Right cardiac atrium (tissue), 5 donors: ENCODE measurements around the gene ZNF343. TPM values are rescaled to one million over a fixed set of nuclear protein-coding genes. Genes with fewer than 3 reads are reported as not detected.
A peak's percentile ranks its signal among the peaks of the same experiment; 100 is the strongest.

Experiments used
- ATAC-seq, 2 donors: fragments of 200-7000 bp; cut with Tn5 transposase; one replicate each; pipeline versions ENCODE4 v1.8.0 to v1.9.1; 2020; ENCODE audit warnings: moderate library complexity in 2 of 2, mild to moderate bottlenecking in 1 of 2
- DNase-seq, 3 donors: peaks; one replicate each; pipeline ENCODE4 v3.0.0-alpha.2; 2020
- H3K27ac ChIP-seq: one replicate; pipeline ENCODE4 v1.5.1; 2013; ENCODE audit warnings: mild to moderate bottlenecking, low read length, control low read depth, moderate library complexity
- H3K27me3 ChIP-seq: one replicate; pipeline ENCODE4 v1.6.1; 2013; ENCODE audit not compliant: control insufficient read depth, insufficient read depth
- H3K4me1 ChIP-seq: one replicate; pipeline ENCODE4 v1.6.1; 2013; ENCODE audit warnings: low read length; ENCODE audit not compliant: control insufficient read depth, insufficient read depth
- H3K4me3 ChIP-seq: one replicate; pipeline ENCODE4 v1.5.1; 2013; ENCODE audit warnings: low read length, control low read depth
- H3K9me3 ChIP-seq: one replicate; pipeline ENCODE4 v1.6.1; 2013; ENCODE audit warnings: low read length; ENCODE audit not compliant: control insufficient read depth
- WGBS: extraction: QIAGEN DNeasy Blood & Tissue Kit; methylation state at CpG from one replicate; pipeline ENCODE4 v1.1.7; 2013; 5-methylcytosine and 5-hydroxymethylcytosine counted together
- intact Hi-C, 4 donors: fragments of 100-400 bp; cut with DNase I; formaldehyde crosslinking; loops; one replicate each; pipeline versions ENCODE4 v1.11.0 to v1.14.0; 2022 to 2023
- polyA plus RNA-seq: library from polyadenylated mRNA; stranded (reverse); fragments of 200-250 nt; gene quantifications from one replicate; pipeline ENCODE4 v1.2.3, GENCODE V29; 2013
- total RNA-seq, 4 donors: library from RNA; stranded (reverse); fragmentation: NEBNext Ultra II Directional; extraction: Animal tissue kit (Norgen Biotek cat#: 25700); gene quantifications; one replicate each; pipeline ENCODE4 v1.2.1, GENCODE V29; 2021
- donor health status: healthy with polysubstance abuse.
- donor health status: DM: no; HTN: yes; CAD: no.
- donor health status: DM: no; HTN: no; CAD: no.
- donor health status: DM: no; HTN: yes; CAD: no; lungs with severe emphysema.
- donor health status: DM: yes; HTN: yes; CAD: no.

The ZNF343 gene
- total and polyA plus RNA-seq, 5 donors: 4.1 to 9.1 (median 7.3) TPM

DNA sequence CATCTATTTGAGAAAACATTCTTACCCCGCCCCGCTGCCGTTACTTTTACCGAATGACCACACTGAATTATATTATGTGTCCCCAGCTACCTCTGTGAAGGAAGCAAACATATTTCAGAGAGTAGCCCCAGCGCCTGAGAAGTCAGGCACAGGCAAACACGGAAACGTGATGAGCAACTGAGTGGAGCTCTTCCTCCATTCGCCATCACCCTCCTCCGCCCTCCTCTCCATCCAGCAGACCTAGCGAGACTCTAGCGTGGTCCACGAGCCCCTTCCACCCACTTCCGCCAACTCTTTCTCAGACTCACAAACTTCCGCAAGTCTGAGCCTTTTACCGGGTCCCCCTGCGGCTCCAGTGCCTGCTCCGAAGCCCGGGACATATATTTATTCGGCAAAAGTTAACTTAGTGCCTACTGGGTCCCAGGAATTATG lies 38.7 kb downstream of the ZNF343 start:
- no peaks in the 10 kb centered on the region for H3K9me3 ChIP-seq
- ATAC-seq (peak; percentile 48 to 71), DNase-seq (peak in 2 of 3 donors; percentile 39 to 57)
- intact Hi-C loops: no loop called here
- no peaks in the 10 kb centered on the region for H3K27me3 ChIP-seq
- peak overlapping the region; percentile 72 for H3K4me3 ChIP-seq
- under 1% methylated on average over 19 of the region's 19 CpGs for WGBS
- peak overlapping the region; percentile 90 for H3K27ac ChIP-seq
- peaks cover 1% of the 10 kb centered on the region for H3K4me1 ChIP-seq

- H3K9me3 ChIP-seq: no peaks in the 10 kb centered on the region
- H3K27me3 ChIP-seq: no peaks in the 10 kb centered on the region
- peaks cover 1% of the 10 kb centered on the region for H3K4me1 ChIP-seq
- H3K27ac ChIP-seq: no peak overlapping the region
- WGBS: 77% methylated on average over 11 of the region's 11 CpGs
- H3K4me3 ChIP-seq: no peak overlapping the region
- ATAC-seq (no peak), DNase-seq (peak in 1 of 3 donors; percentile 42)
- intact Hi-C loops: no loop called here
Measured at GRCh38 chr20:2468581-2469407, 39.9 kb downstream of the ZNF343 start.

- ATAC-seq (no peak), DNase-seq (no peak)
- Histone ChIP-seq H3K4me3 (no peak overlapping the region), H3K9me3 (no peaks in the 10 kb centered on the region), H3K27ac (no peak overlapping the region), H3K4me1 (peaks cover 1% of the 10 kb centered on the region), H3K27me3 (no peaks in the 10 kb centered on the region)
- intact Hi-C loops: no loop called here
- 74% methylated on average over 5 of the region's 5 CpGs for WGBS
Measured at GRCh38 chr20:2467412-2467811, 41.3 kb downstream of the ZNF343 start.

GRCh38 chr20:2465100-2465499 lies 43.6 kb downstream of the ZNF343 start:
- no peak overlapping the region for H3K4me3 ChIP-seq
- peaks cover 1% of the 10 kb centered on the region for H3K4me1 ChIP-seq
- no peak overlapping the region for H3K27ac ChIP-seq
- ATAC-seq (no peak), DNase-seq (no peak)
- intact Hi-C loops: no loop called here
- WGBS: 95% methylated on average over 6 of the region's 6 CpGs
- H3K27me3 ChIP-seq: no peaks in the 10 kb centered on the region
- H3K9me3 ChIP-seq: no peaks in the 10 kb centered on the region

DNA sequence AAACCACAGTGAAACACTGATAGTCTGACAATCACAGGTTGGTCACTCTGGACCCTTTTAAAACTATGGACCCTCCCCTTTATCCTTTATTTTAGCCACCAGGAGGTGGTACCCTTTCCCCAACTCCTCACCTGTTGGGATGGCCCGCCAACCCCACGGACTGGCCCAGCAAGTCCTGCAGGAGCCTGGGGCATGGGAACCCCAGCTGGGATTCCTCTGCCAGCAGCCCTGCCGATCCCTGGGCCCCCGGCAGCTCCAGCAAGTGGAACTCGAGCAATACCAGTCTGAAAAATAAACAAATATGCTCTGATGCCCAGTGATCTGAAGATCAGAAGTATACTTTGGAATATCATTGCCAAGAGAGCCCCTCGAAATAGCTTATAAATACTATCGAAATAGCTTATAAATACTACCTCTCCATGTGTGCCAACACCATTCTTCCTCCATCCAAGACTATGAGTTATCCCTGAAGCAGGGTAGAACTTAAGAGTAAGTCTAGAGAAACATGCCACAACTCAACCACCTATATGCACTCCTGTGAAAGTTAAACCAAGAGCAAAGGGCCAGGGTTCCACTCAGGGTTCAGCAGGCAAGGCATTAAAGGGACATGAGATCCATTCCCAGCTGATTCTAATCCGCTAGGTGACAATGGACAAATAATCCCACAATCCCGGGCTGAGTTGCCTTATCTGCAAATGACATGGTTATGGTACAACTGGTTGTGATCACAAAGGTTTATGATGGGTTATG lies 44.9 kb downstream of the ZNF343 start:
- H3K4me1 ChIP-seq: no peaks in the 10 kb centered on the region
- H3K9me3 ChIP-seq: no peaks in the 10 kb centered on the region
- intact Hi-C loops: no loop called here
- WGBS: 90% methylated on average over 9 of the region's 9 CpGs
- no peak for ATAC-seq
- no peaks in the 10 kb centered on the region for H3K27me3 ChIP-seq
- DNase-seq: no peak
- H3K4me3 ChIP-seq: no peak overlapping the region
- no peak overlapping the region for H3K27ac ChIP-seq

DNA sequence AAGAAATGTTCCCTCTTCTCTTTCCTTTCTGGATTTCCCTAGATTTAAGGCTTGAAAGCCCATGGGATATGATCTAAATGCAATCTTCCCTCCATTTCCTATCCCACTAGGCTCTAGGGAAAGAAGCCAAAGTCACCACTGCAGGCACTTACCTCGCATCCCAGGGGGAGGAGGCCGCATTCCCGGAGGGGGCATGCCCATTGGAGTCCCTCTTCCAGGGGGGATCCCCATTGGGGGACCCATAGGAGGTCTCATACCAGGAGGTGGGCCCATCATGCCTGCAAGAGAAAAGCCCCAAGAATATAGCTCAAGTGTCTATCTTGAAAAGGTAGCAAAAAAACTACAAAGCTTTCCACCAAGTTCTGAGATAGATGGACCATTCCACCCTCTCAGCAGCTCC lies 46.2 kb downstream of the ZNF343 start:
- Histone ChIP-seq H3K4me3 (no peak overlapping the region), H3K27me3 (no peaks in the 10 kb centered on the region), H3K9me3 (no peaks in the 10 kb centered on the region), H3K4me1 (no peaks in the 10 kb centered on the region), H3K27ac (no peak overlapping the region)
- WGBS: 84% methylated on average over 3 of the region's 3 CpGs
- intact Hi-C loops: no loop called here
- ATAC-seq (no peak), DNase-seq (no peak)

GRCh38 chr20:2460752-2461424 lies 47.8 kb downstream of the ZNF343 start:
- Histone ChIP-seq H3K4me1 (no peaks in the 10 kb centered on the region), H3K4me3 (no peak overlapping the region), H3K27ac (no peak overlapping the region), H3K9me3 (no peaks in the 10 kb centered on the region), H3K27me3 (no peaks in the 10 kb centered on the region)
- intact Hi-C loops: no loop called here
- DNase-seq (no peak), ATAC-seq (no peak)
- 88% methylated on average over 4 of the region's 4 CpGs for WGBS

DNA sequence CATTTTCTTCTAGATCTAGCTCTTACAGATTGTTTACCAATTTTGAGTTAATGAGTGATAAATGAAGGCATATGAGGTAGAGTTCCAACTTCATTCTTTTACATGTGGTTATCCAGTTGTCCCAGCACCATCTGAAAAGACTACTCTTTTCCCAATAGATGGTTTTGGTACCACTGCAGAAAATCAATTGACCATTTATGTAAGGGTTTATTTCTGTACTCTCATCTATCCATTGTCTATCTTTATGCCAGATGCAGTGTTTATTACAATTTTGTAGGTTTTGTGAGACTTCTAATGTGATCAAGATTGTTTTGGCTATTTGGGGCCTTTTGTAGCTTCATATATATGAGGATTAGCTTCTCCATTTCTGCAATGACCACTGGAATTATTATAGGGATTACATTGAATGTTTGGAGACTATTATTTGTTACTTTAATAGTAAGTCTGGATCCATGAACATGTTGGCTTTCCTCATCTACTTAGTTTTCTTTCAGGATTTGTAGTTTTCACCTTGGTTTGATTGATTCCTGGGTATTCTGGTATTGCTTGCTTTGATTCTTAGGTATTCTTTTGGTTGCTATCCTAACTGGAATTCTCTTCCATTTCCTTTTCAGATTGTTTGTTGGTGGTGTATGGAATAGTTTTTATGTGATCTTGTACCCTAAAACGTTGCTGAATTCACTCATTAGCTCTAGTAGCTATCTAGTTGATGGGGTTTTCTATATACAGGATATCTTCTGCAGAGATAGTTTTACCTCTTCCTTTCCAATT lies 48.5 kb downstream of the ZNF343 start:
- H3K27ac ChIP-seq: no peak overlapping the region
- WGBS: 64% methylated on average over 1 of the region's 1 CpG
- intact Hi-C loops: loop anchor here in 2 of 4 donors (10.0 kb wide), 3 partner anchors 255 to 695 kb away; no protein-coding TSS in a partner anchor

DNA sequence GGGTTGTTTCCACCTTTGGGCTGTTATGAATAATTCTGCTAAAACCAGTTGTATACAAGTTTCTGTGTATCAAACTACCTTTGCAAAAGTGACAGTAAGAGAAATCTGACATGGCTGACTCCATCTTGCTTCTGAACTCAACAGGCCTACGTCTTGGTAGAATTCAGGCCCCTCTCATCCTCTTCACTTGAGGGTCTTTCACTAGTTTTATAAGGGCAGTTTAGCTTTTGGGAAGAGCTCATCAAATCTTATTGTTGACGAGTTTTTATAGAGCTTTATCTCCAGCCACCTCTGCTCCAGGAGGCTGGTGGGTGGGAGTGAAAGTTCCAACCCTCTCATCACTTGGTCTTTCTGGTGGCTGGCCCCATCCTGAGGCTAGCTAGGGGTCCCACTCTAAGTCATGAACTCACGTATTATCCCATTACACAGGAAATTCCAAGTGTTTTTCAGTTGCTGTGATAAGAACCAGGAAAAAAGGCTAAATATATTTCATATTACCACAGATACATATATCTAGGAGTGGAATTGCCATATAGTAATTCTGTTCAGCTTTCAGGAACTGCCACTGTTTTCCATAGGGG lies 49.7 kb downstream of the ZNF343 start:
- WGBS: 80% methylated on average over 3 of the region's 3 CpGs

More for the DNA sequence above, 48.5 kb downstream of the ZNF343 start:
- no peak for DNase-seq
- no peaks in the 10 kb centered on the region for H3K9me3 ChIP-seq
- no peaks in the 10 kb centered on the region for H3K27me3 ChIP-seq
- H3K4me3 ChIP-seq: no peak overlapping the region
- H3K4me1 ChIP-seq: no peaks in the 10 kb centered on the region
- no peak for ATAC-seq

More for the DNA sequence above, 49.7 kb downstream of the ZNF343 start:
- no peaks in the 10 kb centered on the region for H3K27me3 ChIP-seq
- H3K4me1 ChIP-seq: no peaks in the 10 kb centered on the region
- H3K27ac ChIP-seq: no peak overlapping the region
- no peak overlapping the region for H3K4me3 ChIP-seq
- intact Hi-C loops: loop anchor here in 2 of 4 donors (10.0 kb wide), 3 partner anchors 254 to 694 kb away; no protein-coding TSS in a partner anchor
- H3K9me3 ChIP-seq: no peaks in the 10 kb centered on the region
- no peak for DNase-seq
- no peak for ATAC-seq
